Measurements from ENCODE around the gene HTR2C.
"Not testable (repeated sequence)": the region's sequence is repeated elsewhere in the genome, so short reads cannot be mapped to it uniquely, and the experiment has no call there.

HTR2C gene

DNA sequence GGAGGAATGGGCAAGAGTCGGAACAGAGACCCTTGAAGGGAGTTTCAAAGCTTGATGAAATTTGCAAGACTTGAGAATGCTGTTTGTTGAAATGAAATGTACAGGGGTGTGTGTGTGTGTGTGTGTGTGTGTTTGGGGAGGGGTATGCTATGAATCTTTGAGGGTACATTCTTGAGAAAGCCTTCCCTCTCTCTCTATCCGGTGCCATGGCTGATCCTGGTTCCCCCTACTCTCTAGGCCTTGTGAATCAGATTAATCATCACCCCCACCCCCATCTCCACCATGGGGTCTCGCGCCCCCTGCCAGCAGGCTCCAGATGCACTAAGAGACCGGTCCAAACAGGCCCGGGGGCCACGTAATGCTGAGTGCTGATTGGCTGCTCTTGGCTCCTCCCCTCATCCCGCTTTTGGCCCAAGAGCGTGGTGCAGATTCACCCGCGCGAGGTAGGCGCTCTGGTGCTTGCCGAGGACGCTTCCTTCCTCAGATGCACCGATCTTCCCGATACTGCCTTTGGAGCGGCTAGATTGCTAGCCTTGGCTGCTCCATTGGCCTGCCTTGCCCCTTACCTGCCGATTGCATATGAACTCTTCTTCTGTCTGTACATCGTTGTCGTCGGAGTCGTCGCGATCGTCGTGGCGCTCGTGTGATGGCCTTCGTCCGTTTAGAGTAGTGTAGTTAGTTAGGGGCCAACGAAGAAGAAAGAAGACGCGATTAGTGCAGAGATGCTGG is at the start of gene HTR2C:
TSS of gene HTR2C (plus strand) at position 441 of the 729 bp plus-strand sequence. CDS start 142,851 bp downstream, outside the sequence.
- no peak for DNase-seq

DNA sequence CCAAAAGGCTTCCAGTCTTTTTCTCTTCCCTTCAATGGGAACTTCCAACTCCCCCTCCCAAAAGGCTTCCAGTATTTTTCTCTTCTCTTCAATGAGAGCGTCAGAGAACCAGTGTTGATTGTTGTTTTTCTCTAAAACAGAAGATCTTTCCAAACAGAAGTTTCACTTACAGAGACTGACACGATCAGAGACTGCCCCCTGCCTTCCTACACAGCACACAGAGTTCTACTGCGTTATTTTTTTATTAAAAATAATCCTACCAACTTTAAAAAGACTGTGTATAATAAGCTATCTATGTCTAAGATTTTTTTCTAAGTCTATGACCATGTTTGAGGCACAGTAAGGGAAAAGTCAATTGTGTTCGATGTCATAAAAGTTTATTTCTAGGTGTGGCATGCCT is 3.5 kb upstream of the HTR2C start:
- DNase-seq: no peak

DNA sequence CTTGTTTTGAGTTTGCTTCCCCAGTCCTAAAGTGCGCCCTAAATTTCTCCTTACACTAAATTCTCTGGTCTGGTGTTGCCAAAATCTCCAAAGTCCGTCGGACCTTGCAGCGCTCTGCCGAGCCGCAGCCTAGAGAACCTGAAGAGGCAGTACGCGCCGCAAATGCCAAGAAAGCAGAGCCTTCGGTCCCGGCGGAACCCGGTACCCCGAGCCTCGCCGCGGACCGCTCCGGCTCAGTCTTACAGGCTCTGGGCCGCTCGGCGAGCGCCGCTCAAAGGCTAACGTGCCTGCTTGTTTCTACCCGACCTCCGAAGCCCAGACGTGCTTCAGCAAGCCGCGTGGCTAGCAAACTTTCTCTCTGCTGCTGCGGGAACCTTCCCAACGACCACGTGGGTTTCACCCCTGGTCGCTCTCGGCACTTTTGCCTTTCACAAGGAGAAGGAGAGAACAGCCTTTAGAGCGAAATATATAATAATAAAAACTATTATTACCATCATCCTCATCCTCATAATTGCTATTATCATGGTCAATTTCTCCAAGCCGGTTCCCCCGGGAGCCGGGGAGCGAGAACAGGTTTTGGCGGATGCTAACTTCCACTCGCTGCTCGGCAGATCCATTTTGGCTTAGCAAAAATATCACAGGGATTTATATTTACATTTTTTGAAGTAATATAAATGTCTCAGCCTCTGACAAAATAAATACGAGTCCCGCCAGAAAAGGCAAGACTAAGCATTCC is 2.2 kb upstream of the HTR2C start:
- no peak for DNase-seq

DNA sequence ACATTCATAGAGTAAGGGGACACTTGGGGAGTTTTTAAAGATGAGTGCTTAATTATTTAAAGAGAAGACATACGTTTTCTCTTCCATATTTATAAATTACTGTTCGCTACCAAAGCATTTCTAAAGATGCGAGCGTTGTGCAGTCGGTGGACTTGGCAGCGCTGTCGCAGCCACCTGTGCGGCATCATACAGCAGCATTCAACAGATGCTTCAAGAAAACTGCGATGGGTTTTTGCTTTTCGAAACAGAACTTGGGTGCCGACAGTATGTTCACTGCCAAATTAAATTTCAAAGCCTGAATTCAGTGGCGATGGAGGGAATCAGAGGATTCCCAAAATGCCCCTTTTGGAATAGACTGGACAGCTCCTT is 1.6 kb upstream of the HTR2C start:
- no peak for DNase-seq

DNA sequence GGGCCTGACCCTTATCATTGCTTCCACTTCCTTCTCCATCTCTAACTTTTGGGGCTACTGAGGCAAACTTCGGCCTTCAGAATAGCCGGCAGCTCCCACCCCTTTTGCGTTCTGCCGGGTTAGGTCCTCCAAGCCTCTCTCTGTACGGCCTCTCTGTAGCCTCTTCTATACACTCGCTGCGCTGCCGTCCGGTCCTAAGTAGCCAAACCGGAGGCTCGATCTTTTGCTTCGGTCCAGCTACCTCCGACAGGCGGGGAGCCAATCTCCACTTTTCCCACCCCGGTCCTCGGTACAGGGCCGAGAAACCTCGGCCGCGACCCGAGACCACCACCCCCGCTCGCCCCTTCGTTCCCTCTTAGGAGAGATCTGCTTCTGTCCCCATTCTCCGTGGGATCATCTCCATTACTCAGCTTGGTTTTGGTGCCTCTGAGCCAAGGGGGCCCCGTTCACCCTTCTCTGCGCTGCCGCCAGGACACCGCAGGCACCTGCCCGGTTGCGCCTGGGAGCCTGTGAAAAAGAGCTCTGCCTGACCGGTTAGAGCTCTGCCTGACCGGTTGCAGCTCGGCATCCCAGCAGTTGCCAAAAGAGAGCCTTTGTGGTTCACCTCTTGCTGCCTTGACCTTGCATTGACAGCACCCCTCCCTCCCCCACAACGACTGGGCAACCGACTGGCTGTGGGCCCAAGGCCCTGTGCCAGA is 1.0 kb upstream of the HTR2C start:
- DNase-seq: no peak

DNA sequence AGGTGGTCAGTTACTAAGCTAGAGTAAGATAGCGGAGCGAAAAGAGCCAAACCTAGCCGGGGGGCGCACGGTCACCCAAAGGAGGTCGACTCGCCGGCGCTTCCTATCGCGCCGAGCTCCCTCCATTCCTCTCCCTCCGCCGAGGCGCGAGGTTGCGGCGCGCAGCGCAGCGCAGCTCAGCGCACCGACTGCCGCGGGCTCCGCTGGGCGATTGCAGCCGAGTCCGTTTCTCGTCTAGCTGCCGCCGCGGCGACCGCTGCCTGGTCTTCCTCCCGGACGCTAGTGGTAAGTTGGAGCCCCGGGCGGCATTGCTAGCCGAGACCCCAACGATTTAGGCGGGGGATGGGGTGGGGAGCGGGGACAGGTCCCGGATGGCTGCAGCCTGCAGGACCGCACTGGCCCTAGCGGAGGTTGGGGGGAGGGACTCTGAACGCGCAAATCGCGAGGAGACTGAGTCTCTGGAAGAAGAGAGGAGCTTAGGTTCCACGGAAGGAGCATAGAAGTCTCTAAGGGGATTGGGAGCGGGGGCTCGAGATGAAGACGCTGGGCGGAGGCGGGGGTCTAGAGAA is 573 bp downstream of the HTR2C start:
- no peak for DNase-seq

DNA sequence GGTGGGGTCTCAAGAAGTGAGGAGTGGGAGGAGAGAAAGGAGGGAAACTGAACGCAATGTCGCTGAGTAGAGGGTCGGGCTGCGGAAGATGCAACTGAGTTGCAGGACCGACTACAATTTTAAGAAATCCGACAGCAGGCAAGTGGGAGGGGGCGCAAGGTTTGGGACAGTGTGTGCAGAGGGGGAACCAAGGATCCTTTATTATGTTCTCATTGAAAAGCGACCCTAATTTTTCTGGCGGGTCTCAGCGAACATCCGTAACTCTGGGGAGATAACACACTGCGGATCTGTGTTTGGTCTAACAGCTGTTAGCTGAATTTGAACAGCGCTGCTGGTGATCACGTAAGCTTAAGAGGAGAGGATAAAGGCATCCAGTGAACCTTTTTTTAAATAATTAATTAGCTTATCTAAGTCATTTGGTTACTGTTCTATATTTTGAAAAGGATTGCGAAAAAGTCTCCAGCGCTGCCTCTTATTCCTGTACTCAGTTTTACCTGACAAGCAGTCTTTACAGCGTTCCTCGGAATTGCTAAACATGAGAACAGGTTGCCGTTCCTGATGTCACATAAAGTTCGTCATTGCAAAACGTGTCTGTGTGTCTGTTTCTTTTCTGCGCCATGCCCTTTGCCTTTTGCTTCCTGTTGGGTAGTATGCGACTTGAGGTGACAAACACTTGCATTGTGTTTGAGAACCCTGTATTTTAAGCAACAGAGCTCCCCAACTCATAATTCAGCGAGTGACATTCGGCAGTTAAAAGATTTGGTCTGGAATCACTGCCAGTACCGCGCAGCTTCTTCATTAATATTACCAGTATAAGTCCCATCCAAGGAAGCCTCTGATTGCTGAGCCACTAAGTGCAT is 1.3 kb downstream of the HTR2C start:
- DNase-seq: no peak

DNA sequence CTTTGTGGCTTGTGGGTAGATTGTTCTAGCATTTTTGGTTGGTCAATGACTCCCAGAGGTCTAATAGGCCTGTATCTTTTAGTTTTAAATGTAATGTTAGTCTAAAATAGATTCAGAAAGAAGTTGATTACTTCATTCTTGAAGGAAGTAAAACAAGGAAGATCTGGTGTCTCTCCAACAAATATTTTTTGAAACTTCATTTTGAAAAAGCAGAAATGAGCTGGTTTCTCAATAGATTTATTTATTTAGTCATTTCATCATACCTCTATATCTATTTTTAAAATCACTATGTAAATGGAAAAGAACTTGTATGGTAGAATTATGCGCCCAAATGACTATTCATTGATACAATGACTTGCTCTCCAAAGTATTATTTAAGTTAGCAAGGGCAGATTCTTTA is 7.2 kb downstream of the HTR2C start:
- no peak for DNase-seq

DNA sequence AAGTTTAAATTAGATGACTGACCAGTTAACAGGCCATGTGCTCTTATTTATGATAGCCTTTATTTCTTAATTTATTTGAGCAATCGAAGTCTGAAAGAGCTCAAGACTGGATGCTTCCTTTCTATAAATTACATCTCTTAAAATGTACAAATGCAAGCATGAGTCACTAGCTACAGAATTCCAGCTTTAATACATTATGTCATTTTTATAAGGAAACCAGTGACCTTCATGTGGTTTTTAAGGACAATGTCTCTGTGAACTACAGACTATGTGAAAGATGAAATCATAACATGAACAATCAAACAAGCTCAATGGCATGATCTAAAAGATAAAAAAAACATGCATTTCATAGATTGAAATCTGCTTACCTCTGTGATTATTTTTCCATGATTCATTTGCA is 15.4 kb downstream of the HTR2C start:
- no peak for DNase-seq

DNA sequence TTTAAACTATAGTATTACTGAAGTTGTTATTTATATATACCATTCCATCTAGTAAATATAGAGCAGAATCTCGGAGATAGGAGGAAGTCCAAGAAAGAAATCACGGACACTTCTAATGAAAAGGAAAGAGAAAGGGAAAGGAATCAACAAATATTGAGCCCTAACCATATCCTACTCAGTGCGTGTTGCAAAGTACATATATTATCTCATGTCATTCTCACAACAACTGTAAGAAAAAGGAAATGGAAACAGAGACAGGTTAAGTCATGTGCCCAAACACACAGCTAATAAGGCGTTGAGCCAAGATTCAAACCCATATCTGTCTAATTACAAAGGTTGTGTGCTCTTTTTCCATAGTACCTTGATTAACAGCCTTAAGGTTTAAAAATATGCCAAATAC is 16.0 kb downstream of the HTR2C start:
- no peak for DNase-seq

DNA sequence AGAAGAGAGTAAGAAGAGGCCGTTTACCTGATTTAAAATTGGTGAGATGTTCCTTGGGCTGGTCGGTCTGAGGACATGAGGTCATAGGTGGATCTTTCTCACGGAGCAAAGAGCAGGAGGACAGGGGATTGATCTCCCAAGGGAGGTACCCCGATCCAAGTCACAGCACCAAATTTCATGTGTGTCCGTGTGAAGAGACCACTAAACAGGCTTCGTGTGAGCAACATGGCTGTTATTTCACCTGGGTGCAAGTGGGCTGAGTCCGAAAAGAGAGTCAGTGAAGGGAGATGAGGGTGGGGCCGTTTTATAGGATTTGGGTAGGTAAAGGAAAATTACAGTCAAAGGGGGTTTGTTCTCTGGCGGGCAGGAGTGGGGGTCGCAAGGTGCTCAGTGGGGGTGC is 22.7 kb downstream of the HTR2C start:
- DNase-seq: not testable (repeated sequence)

DNA sequence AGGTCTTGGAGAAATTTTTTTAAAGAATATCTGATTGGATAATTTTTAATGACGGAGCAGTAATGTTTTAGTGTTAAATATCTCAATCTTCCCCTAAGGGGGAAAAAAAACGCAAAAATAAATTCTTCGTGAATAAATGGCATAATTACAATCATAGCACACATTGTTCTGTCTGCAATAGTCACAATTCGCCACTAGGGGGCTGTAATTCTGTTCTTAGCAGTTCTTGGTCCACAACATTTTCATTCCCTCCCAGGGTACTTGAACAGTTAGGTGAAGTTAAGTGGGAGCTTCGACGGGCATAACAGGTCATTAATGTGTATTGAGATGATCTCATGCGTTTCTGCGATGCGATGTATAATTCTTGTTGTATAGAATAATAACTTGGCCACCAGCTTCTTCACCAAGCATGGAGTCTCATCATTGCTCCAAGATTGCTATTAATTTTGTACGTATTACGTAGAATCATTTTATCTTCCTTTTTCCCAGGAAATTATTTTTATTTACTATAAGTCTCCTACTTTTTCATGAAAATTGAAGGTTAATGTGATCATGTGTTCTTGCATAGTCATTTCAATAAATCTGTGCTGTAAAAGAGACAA is 27.2 kb downstream of the HTR2C start:
- DNase-seq: no peak

DNA sequence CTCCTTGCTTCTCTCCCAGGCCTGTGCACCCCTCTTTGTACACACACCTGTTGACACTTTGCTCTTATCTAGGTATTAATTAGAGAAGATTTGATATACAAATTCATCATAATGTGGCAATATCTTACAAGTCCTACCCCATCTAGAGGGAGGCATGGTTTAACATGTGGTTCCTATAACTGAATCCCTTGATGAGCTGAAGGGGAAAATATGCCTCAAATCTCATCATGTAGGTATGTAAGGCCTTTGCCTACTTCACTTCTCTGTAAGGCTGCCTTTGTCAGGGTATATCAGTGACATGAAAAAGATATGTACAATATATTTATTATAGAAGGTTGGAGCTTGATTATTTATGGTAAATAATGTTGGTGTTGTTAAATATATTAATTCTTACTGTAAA is 31.9 kb downstream of the HTR2C start:
- DNase-seq: no peak

DNA sequence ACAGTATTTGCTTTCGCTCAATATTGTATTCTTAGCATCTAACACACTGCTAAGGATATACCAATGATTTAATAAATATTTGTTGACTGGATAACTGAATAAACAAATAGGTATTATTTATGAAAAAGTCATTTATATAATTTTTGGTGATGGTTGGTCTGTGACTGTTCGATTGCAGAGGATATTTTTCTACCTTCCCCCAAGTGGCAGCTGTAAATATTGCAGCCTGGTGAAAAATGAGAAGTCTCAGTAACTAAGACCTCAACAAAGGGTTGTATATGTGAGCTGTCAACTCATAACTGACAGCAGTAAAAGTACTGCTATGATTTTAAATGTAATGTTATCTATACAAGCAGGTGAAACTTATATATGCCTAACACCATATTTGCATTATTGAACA is 36.0 kb downstream of the HTR2C start:
- no peak for DNase-seq

DNA sequence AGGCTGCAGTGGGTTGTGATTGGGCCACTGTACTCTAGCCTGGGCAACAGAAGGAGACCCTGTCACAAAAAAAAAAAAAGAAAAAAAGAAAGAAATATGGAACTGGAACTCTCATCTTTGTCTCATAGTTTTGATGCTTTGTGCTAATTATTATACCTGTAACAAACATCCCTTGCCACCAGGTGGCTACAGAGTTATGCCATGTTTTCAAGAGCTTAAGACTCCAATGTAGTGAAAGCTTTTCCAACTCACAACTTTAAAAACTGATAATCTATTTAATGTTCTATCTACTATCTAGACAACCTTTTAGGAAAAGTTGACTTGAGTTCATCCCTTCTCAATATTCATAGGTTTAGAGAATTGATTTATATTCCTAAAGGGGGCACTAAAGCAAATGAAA is 42.4 kb downstream of the HTR2C start:
- no peak for DNase-seq

DNA sequence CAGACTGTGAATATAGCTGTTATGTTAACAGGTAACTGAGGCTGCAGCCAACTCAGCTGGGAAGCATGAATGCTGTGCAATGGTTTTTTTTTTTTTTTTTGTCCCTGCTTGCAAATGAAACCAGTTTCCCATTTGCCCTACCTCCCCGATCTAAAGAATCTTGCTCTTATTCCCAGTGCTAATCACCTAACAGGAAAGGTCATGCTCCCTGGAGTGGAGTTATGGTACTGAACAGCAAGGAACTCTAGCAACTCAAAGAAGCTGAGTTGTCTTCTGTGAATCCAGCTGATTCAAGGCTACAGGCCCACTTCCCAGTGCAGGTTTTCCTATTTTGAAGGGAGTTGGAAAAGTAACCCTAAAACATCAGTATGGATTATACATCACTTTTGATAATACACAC is 52.1 kb downstream of the HTR2C start:
- DNase-seq: no peak

DNA sequence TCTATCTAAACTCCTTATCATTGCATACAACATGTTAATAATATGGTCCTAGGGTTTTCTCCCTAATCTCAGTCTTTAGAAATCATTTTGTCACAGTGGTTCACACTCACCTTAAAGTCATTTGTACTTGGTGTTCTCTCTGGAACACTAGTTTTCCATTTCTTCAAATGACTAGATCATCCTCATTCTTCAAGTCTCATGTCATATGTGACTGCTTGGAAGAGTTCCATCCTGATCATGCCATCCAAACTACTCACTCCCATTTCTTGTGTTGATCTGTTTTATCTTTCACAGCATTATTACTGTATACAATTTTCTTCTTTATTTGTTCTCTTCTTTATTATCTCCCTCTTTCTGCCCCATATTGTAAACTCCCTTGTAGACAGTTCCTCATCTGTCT is 66.5 kb downstream of the HTR2C start:
- DNase-seq: no peak

DNA sequence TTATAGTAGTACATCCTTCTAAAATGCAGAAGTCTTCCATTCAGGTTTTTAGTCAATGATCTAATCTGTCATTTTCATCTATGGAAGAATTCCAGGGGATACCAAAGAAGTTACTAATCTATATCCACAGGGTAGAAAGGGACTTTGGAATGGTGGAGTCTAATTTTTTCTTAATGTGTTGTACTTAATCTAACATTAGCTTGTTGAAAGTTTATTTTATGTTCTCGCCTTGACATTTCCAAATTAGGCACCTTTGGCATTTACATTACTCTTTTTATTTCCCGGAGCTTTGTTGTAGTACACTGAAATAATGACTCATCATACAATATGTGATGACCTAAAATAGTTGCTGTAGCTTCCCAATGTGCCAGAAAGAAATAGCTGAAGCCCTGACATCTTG is 91.5 kb downstream of the HTR2C start:
- DNase-seq: no peak

DNA sequence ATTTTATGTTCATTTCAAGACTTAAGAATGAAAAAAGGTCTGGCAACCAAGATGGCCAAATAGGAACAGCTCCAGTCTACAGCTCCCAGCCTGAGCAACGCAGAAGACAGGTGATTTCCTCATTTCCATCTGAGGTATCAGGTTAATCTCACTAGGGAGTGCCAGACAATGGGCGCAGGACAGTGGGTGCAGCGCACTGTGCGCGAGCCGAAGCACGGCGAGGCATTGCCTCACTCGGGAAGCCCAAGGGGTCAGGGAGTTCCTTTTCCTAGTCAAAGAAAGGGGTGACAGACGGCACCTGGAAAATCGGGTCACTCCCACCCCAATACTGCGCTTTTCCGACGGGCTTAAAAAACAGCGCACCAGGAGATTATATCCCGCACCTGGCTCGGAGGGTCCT is 116.6 kb downstream of the HTR2C start:
- not testable (repeated sequence) for DNase-seq

DNA sequence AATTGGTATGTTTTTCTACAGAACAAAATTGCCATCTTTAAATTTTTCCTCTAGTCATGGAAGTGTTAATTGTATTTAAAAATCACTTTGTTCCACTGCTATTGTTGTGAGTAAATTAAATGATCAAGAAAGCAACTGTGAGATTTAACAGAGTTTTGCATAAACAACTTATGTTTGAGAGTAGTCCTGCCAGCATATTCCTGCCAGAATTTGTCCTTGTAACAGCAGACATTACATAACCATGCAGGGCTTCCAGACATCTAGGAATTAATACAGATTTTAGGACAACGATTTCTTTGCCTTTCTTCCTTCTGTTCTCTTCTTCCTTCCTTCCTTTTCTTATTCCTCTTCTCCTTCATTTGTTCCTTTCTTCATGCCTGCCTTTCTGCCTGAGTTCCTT is 125.5 kb downstream of the HTR2C start:
- no peak for DNase-seq

DNA sequence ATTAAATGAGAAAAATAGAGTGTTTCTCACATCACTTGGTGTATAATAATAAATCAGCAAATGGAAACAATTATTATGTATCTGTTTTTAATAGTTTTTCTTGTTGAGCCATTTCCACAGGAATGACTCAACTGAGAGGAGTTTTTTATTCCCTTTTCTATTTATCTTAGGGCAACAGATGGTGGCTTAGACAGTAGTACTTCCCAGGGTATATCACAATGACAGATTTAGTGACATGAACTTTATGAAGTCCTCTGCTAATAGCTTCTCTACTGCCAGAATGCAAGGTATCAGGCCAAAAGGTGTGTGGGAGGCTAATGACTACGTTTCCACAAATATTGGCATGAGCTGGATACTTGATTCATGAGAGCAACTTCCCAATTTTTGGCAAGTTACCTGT is 126.7 kb downstream of the HTR2C start:
- DNase-seq: no peak

DNA sequence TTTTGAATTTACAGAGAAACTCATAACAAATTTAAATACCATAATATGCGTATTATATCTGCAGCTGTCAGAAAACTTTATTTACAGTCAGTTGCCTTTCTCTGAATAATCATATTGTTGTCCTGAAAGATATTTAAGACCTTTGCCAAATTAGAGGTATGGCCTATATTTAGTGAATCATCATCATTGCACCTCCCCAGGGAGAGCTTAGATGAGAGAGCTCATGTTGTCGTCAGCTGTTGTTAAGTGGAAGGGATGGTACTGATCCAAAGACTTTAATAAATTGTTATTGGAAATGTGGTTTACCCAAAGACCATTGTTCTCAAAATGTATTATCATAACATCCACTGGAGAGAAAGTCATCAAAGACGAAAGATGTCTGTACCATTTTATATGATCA is 128.6 kb downstream of the HTR2C start:
- no peak for DNase-seq

Data from CD4-positive, alpha-beta T cell treated with Interferon gamma for 1 hour (primary cell).